GM18870 (cell line): Measurements from ENCODE around the gene HECTD3.
"Not testable (repeated sequence)": the region's sequence is repeated elsewhere in the genome, so short reads cannot be mapped to it uniquely, and the experiment has no call there.

Experiments
- ATAC-seq: cut with Tn5 transposase; IDR thresholded peaks from one replicate; pipeline ENCODE4 v1.9.1; 2021; ENCODE audit warnings: moderate library complexity; ENCODE audit not compliant: unreplicated experiment

The HECTD3 gene

GRCh38 chr1:45014321-45015028 is 3.4 kb upstream of the HECTD3 start:
- no peak for ATAC-seq

- ATAC-seq, result no peak
Measured at GRCh38 chr1:45013551-45014209, 2.6 kb upstream of the HECTD3 start.

GRCh38 chr1:45012639-45013278 is 1.6 kb upstream of the HECTD3 start:
- no peak for ATAC-seq

GRCh38 chr1:45011837-45012638 is 914 bp upstream of the HECTD3 start, which contains the start of gene UROD:
Gene UROD (plus strand): TSS chr1:45012254. CDS start chr1:45012266, 12 bp downstream.
- peak; percentile 54 for ATAC-seq

GRCh38 chr1:45009956-45010854 is 919 bp downstream of the HECTD3 start:
- no peak for ATAC-seq

- no peak for ATAC-seq
Measured at GRCh38 chr1:45009296-45009865, 1.7 kb downstream of the HECTD3 start.

- ATAC-seq, result no peak
Measured at GRCh38 chr1:45008516-45008915, 2.6 kb downstream of the HECTD3 start.

GRCh38 chr1:45008076-45008475 is 3.0 kb downstream of the HECTD3 start:
- no peak for ATAC-seq

GRCh38 chr1:45007311-45007710 is 3.8 kb downstream of the HECTD3 start:
- ATAC-seq, result no peak

- no peak for ATAC-seq
Measured at GRCh38 chr1:45005761-45006160, 5.4 kb downstream of the HECTD3 start.

GRCh38 chr1:45004281-45004920 is 6.7 kb downstream of the HECTD3 start:
- no peak for ATAC-seq

GRCh38 chr1:45003741-45004140 is 7.4 kb downstream of the HECTD3 start:
- no peak for ATAC-seq

GRCh38 chr1:45002650-45003645 is 8.2 kb downstream of the HECTD3 start:
- no peak for ATAC-seq

- ATAC-seq, result not testable (repeated sequence)
Measured at GRCh38 chr1:45001576-45001975, 9.5 kb downstream of the HECTD3 start.

- no peak for ATAC-seq
Measured at GRCh38 chr1:45001011-45001481, 10.1 kb downstream of the HECTD3 start.

GRCh38 chr1:44999232-44999631 is 11.9 kb downstream of the HECTD3 start:
- no peak for ATAC-seq

- ATAC-seq, result no peak
Measured at GRCh38 chr1:44995467-44996238, 15.5 kb downstream of the HECTD3 start.
